Mesendoderm (in vitro differentiated cells): Measurements from ENCODE around the gene CRIM1.
A peak's percentile ranks its signal among the peaks of the same experiment; 100 is the strongest.

Experiments used
- DNase-seq: peaks from one replicate; pipeline ENCODE4 v3.0.0; 2013
- H2AK5ac ChIP-seq: 2 replicates; pipeline ENCODE4 v1.6.1; 2013; ENCODE audit warnings: low read length, inconsistent platforms
- H2BK120ac ChIP-seq: 2 replicates; pipeline ENCODE4 v1.6.1; 2013; ENCODE audit warnings: low read depth, mild to moderate bottlenecking, low read length, moderate library complexity, mixed read lengths
- H2BK15ac ChIP-seq: replicated peaks from 2 replicates; pipeline ENCODE4 v1.6.1; 2013; ENCODE audit warnings: low read depth, mild to moderate bottlenecking, moderate library complexity
- H2BK5ac ChIP-seq: 2 replicates; pipeline ENCODE4 v1.6.1; 2013; ENCODE audit warnings: low read length, inconsistent platforms
- H3K18ac ChIP-seq: 2 replicates; pipeline ENCODE4 v1.6.1; 2013; ENCODE audit warnings: mild to moderate bottlenecking, low read length, mixed read lengths
- H3K23ac ChIP-seq: one replicate; pipeline ENCODE4 v1.6.1; 2013; ENCODE audit warnings: low read length
- H3K27ac ChIP-seq: 2 replicates; pipeline ENCODE4 v1.5.1; 2013; ENCODE audit warnings: low read depth, mild to moderate bottlenecking, inconsistent platforms, low read length, moderate library complexity
- H3K27me3 ChIP-seq: 2 replicates; pipeline ENCODE4 v1.6.1; 2013; ENCODE audit warnings: low read length, control low read depth, mild to moderate bottlenecking, inconsistent platforms; ENCODE audit not compliant: insufficient read depth, poor library complexity
- H3K36me3 ChIP-seq: 2 replicates; pipeline ENCODE4 v1.6.1; 2013; ENCODE audit warnings: low read length, inconsistent platforms; ENCODE audit not compliant: control insufficient read depth, insufficient read depth
- H3K4ac ChIP-seq: one replicate; pipeline ENCODE4 v1.6.1; 2013; ENCODE audit warnings: low read depth, mild to moderate bottlenecking, low read length, moderate library complexity
- H3K4me1 ChIP-seq: 2 replicates; pipeline ENCODE4 v1.6.1; 2013; ENCODE audit warnings: low read depth, low read length, inconsistent platforms; ENCODE audit not compliant: control insufficient read depth
- H3K4me2 ChIP-seq: 2 replicates; pipeline ENCODE4 v1.6.1; 2013; ENCODE audit warnings: low read length
- H3K4me3 ChIP-seq: 2 replicates; pipeline ENCODE4 v1.5.1; 2013; ENCODE audit warnings: mild to moderate bottlenecking, low read length
- H3K56ac ChIP-seq: one replicate; pipeline ENCODE4 v1.6.1; 2013; ENCODE audit warnings: low read length
- H3K79me1 ChIP-seq: 2 replicates; pipeline ENCODE4 v1.6.1; 2013; ENCODE audit warnings: low read length, inconsistent platforms
- H3K79me2 ChIP-seq: 2 replicates; pipeline ENCODE4 v1.6.1; 2013; ENCODE audit warnings: mild to moderate bottlenecking, low read length; ENCODE audit not compliant: control insufficient read depth, insufficient read depth
- H3K9ac ChIP-seq: 2 replicates; pipeline ENCODE4 v1.6.1; 2013; ENCODE audit warnings: low read length, inconsistent platforms
- H4K5ac ChIP-seq: one replicate; pipeline ENCODE4 v1.6.1; 2013; ENCODE audit warnings: low read length
- H4K8ac ChIP-seq: one replicate; pipeline ENCODE4 v1.6.1; 2013; ENCODE audit warnings: low read depth, mild to moderate bottlenecking, control low read depth, low read length, moderate library complexity
- WGBS: extraction: QIAGEN DNeasy Blood & Tissue Kit; methylation state at CpG from one replicate; pipeline ENCODE4 v1.1.7; 2013; ENCODE audit warnings: low lambda C conversion rate, missing lambda C conversion rate; ENCODE audit not compliant: insufficient coverage; ENCODE audit errors: extremely low coverage; 5-methylcytosine and 5-hydroxymethylcytosine counted together

The CRIM1 gene

DNA sequence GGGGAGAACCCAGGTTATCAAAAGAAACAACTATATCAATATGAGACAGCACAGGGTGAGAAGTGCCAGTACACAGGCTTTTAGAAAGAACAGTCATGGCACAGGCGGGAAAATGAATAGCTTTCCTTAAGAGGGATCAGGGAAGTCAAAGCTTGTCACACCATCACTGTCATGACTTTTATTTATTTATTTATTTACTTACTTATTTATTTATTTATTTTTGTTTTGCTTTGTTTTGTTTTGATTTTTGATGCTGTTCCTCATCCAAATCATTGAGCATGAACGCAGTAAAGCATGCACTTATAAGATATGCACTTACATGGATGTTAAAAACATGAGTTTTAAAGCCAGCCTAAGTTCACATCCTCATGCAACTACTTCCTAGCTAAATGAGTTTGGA, 19.3 kb upstream of the CRIM1 start:
- no peak overlapping the region for H3K56ac ChIP-seq
- no peak overlapping the region for H4K5ac ChIP-seq
- no peak overlapping the region for H3K4ac ChIP-seq
- no peak overlapping the region for H3K23ac ChIP-seq
- no peaks in the 10 kb centered on the region for H3K4me1 ChIP-seq
- no peak overlapping the region for H2BK120ac ChIP-seq
- no peak overlapping the region for H3K4me3 ChIP-seq
- H3K79me1 ChIP-seq: no peaks in the 10 kb centered on the region
- no peak overlapping the region for H2AK5ac ChIP-seq
- no peak overlapping the region for H2BK5ac ChIP-seq
- no peak overlapping the region for H4K8ac ChIP-seq
- H3K27me3 ChIP-seq: no peaks in the 10 kb centered on the region
- DNase-seq: no peak
- no peak overlapping the region for H3K18ac ChIP-seq
- no peak overlapping the region for H3K4me2 ChIP-seq
- no peaks in the 10 kb centered on the region for H3K36me3 ChIP-seq
- no CpG with 5 or more reads among the region's 2 CpGs for WGBS
- H3K9ac ChIP-seq: no peak overlapping the region
- H3K79me2 ChIP-seq: no peaks in the 10 kb centered on the region
- no peak overlapping the region for H2BK15ac ChIP-seq
- no peak overlapping the region for H3K27ac ChIP-seq

DNA sequence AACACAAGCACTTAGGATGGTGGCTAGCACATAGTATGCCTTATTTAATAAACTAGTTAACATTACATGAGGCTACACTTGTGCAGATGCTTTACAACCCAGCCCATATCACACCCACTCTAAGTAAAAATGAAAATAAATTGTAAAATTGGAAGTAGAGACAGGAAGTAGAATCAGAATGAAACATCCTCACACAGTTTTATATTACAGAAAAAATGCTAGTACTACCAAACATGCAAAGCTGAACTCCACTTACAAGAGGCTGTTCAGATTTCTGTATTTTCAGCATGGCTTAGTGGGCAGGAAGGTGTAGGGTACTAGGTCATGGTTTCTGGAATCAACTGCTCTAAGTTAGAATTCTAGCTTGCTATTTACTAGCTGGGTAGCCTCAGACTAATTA, 18.2 kb upstream of the CRIM1 start:
- Histone ChIP-seq H3K4me1 (no peaks in the 10 kb centered on the region), H4K5ac (no peak overlapping the region), H3K79me1 (no peaks in the 10 kb centered on the region), H2BK120ac (no peak overlapping the region), H3K79me2 (no peaks in the 10 kb centered on the region), H3K56ac (no peak overlapping the region), H2AK5ac (no peak overlapping the region), H2BK15ac (peak overlapping the region; percentile 74), H3K36me3 (no peaks in the 10 kb centered on the region), H3K27me3 (no peaks in the 10 kb centered on the region), H3K4me2 (no peak overlapping the region), H4K8ac (no peak overlapping the region), H3K4me3 (no peak overlapping the region), H3K4ac (no peak overlapping the region), H3K18ac (no peak overlapping the region), H3K23ac (no peak overlapping the region), H3K27ac (no peak overlapping the region), H2BK5ac (no peak overlapping the region), H3K9ac (no peak overlapping the region)
- DNase-seq: no peak

DNA sequence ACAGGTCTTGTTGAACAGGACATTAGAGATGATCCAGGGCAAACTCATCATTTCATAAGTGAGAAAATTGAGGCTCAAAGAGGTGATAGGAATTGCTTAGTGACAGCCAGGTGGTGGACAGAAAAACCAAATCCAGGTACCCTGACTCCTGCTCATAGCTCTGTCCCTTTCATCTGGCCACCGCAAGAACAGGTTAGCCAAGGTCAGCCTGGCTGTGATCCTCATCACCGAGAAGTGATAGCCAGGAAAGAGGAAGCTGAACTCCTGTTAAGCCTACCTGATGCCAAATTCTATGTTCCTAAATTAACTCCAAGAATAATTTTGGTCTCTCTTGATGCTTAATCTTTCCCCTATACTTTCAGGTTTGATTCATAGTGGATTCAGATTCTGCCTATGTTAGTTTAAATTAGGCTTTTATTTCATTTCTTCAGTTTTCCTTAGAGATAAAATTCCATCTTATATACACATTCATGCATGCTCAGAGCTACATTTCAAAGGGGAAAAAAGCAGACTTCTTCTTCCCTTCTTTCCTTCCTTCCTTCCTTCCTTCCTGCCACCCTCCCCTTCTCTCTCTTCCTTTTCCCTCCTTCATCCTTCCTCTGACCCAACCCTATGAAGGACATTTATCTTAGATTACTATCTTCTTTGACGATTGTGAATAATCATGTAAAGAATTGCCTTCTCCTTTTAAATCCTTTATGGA, 17.3 kb upstream of the CRIM1 start:
- Histone ChIP-seq H4K8ac (no peak overlapping the region), H3K23ac (no peak overlapping the region), H2BK120ac (no peak overlapping the region), H3K56ac (no peak overlapping the region), H3K4ac (peak overlapping the region; percentile 9), H2BK15ac (no peak overlapping the region), H3K79me1 (no peaks in the 10 kb centered on the region), H2BK5ac (no peak overlapping the region), H4K5ac (no peak overlapping the region), H3K9ac (no peak overlapping the region), H3K27me3 (no peaks in the 10 kb centered on the region), H3K4me3 (no peak overlapping the region), H3K27ac (no peak overlapping the region), H3K4me1 (no peaks in the 10 kb centered on the region), H2AK5ac (no peak overlapping the region), H3K79me2 (no peaks in the 10 kb centered on the region), H3K4me2 (no peak overlapping the region), H3K36me3 (no peaks in the 10 kb centered on the region), H3K18ac (no peak overlapping the region)
- no CpG with 5 or more reads among the region's 3 CpGs for WGBS
- DNase-seq: peak; percentile 70

DNA sequence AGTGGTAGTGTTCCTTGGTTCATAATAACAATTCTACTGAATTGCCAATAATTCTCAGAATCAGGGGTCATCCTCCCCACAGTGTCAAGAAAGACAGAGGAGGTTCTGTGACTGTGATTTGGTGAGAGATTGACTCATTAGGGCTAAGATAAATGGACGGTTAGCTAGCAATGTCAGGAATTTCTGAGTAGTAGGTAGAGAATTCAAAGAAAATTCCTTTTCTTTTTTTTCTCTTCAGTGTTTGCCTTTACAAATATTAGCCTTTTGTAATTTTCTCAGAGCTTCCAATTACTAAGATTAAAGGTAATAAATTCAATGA, 16.8 kb upstream of the CRIM1 start:
- Histone ChIP-seq H3K18ac (no peak overlapping the region), H3K79me1 (no peaks in the 10 kb centered on the region), H3K27ac (no peak overlapping the region), H3K36me3 (no peaks in the 10 kb centered on the region), H3K79me2 (no peaks in the 10 kb centered on the region), H3K27me3 (no peaks in the 10 kb centered on the region), H4K8ac (no peak overlapping the region), H2AK5ac (no peak overlapping the region), H3K4me2 (no peak overlapping the region), H2BK120ac (no peak overlapping the region), H3K4me1 (no peaks in the 10 kb centered on the region), H3K4me3 (no peak overlapping the region), H3K9ac (no peak overlapping the region), H4K5ac (no peak overlapping the region), H3K56ac (no peak overlapping the region), H2BK15ac (no peak overlapping the region), H3K23ac (no peak overlapping the region), H3K4ac (no peak overlapping the region), H2BK5ac (no peak overlapping the region)
- no CpG with 5 or more reads among the region's 1 CpG for WGBS
- peak; percentile 88 for DNase-seq

DNA sequence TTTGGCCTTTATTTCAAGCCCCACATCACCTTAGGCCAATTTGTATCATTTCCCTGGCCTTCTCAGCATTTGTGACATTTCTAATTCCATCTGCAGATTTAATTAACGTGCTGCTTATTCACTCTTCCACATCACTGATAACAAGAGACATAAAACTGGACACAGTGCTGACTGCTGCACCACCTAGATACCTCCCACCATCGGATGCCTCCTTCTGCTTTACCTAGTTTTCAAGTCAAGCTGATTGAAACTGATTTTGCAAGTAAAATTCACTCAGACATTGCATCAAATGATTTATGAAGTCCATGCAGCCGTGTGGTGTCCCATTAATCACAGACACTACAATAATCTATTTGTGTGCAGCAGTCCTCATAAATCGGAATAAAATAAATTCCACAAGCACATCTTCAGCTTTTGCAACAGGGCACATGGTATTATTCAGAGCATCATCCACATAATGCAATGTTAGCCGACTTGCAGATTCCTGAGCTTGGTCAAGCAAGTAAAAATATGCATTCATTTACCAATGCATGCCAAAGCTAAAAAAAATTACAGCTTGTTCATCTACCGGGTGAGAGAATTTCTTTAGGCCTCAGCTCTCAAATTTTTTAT, 15.9 kb upstream of the CRIM1 start:
- H3K56ac ChIP-seq: no peak overlapping the region
- no CpG with 5 or more reads among the region's 6 CpGs for WGBS
- H4K8ac ChIP-seq: no peak overlapping the region
- H3K79me2 ChIP-seq: no peaks in the 10 kb centered on the region
- no peak overlapping the region for H3K23ac ChIP-seq
- H3K9ac ChIP-seq: no peak overlapping the region
- no peaks in the 10 kb centered on the region for H3K4me1 ChIP-seq
- H2AK5ac ChIP-seq: peak overlapping the region; percentile 39
- no peak overlapping the region for H3K27ac ChIP-seq
- H2BK5ac ChIP-seq: no peak overlapping the region
- no peak overlapping the region for H3K4me3 ChIP-seq
- H2BK120ac ChIP-seq: no peak overlapping the region
- no peak overlapping the region for H2BK15ac ChIP-seq
- DNase-seq: no peak
- no peaks in the 10 kb centered on the region for H3K79me1 ChIP-seq
- no peak overlapping the region for H3K18ac ChIP-seq
- no peaks in the 10 kb centered on the region for H3K27me3 ChIP-seq
- H3K4ac ChIP-seq: no peak overlapping the region
- no peak overlapping the region for H3K4me2 ChIP-seq
- no peak overlapping the region for H4K5ac ChIP-seq
- no peaks in the 10 kb centered on the region for H3K36me3 ChIP-seq

DNA sequence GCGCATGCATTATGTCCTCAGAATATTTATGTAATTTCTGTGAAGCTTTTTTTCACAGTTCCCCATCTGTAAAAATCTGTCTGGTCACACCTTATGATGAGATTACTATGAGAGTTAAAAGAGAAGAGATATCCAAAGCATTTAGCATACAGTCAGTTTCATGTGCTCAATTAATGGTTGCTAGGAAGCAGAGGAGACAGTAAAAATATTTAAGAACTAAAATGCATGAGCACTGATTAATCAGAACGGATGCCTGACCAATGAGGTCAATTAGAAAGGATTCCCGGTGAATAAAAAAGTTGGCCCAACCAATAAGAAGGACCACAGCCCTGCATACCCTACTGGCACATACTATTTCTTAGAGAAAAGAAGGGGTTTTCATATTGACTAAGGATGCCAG, 12.0 kb upstream of the CRIM1 start:
- H4K8ac ChIP-seq: no peak overlapping the region
- H2BK5ac ChIP-seq: no peak overlapping the region
- no peak overlapping the region for H2BK120ac ChIP-seq
- H4K5ac ChIP-seq: no peak overlapping the region
- H3K79me2 ChIP-seq: no peaks in the 10 kb centered on the region
- no peak overlapping the region for H3K4me2 ChIP-seq
- no peaks in the 10 kb centered on the region for H3K36me3 ChIP-seq
- H3K56ac ChIP-seq: no peak overlapping the region
- DNase-seq: no peak
- no peak overlapping the region for H3K27ac ChIP-seq
- no peak overlapping the region for H3K9ac ChIP-seq
- H3K18ac ChIP-seq: no peak overlapping the region
- no peak overlapping the region for H3K4ac ChIP-seq
- no peaks in the 10 kb centered on the region for H3K27me3 ChIP-seq
- no CpG with 5 or more reads among the region's 3 CpGs for WGBS
- no peak overlapping the region for H3K23ac ChIP-seq
- no peak overlapping the region for H3K4me3 ChIP-seq
- H3K4me1 ChIP-seq: no peaks in the 10 kb centered on the region
- H3K79me1 ChIP-seq: no peaks in the 10 kb centered on the region
- no peak overlapping the region for H2AK5ac ChIP-seq
- H2BK15ac ChIP-seq: no peak overlapping the region
